K562 (cell line): ENCODE measurements around the gene PSMG3. TPM values are rescaled to one million over a fixed set of nuclear protein-coding genes. Genes with fewer than 3 reads are reported as not detected.

ENCODE experiments used
- DDX20 ChIP-seq: fragments of 450-650 bp; IDR thresholded peaks from 2 replicates; pipeline ENCODE4 v1.6.1; 2016; ENCODE audit warnings: missing genetic modification characterization, low read depth, mild to moderate bottlenecking, missing compliant biosample characterization, moderate library complexity
- FOXJ3 ChIP-seq: sonication (generic); formaldehyde crosslinking; IDR thresholded peaks from 2 replicates; pipeline ENCODE4 v1.4.0; 2020; ENCODE audit warnings: mild to moderate bottlenecking, missing genetic modification reagents
- HDAC8 ChIP-seq: fragments of 450-650 bp; IDR thresholded peaks from 2 replicates; pipeline ENCODE4 v1.6.1; 2016; ENCODE audit warnings: mild to moderate bottlenecking, missing genetic modification characterization, moderate library complexity, missing compliant biosample characterization
- HSF4 ChIP-seq: fragments of 250-450 bp; sonication (Bioruptor Pico); IDR thresholded peaks from 2 replicates; pipeline ENCODE4 v2.1.2; 2022; ENCODE audit warnings: mild to moderate bottlenecking, moderate library complexity, borderline replicate concordance
- IFI16 ChIP-seq: fragments of 250-450 bp; sonication (Bioruptor Pico); IDR thresholded peaks from 2 replicates; pipeline ENCODE4 v2.1.2; 2022; ENCODE audit warnings: mild to moderate bottlenecking, inconsistent platforms
- MAZ ChIP-seq, 2 experiments: fragments of 450-650 bp in 1 of 2; sonication (generic) in 1 of 2; formaldehyde crosslinking; IDR thresholded peaks in 1 of 2; conservative IDR thresholded peaks in 1 of 2; 2 replicates each; pipeline versions ENCODE4 v1.4.0 to v1.5.0; 2020; ENCODE audit warnings: mild to moderate bottlenecking in 1 of 2, missing genetic modification reagents in 1 of 2
- PRDM10 ChIP-seq: fragments of 450-650 bp; IDR thresholded peaks from 2 replicates; pipeline ENCODE4 v1.6.1; 2018; ENCODE audit not compliant: partially characterized antibody
- PREB ChIP-seq: sonication (generic); formaldehyde crosslinking; IDR thresholded peaks from 2 replicates; pipeline ENCODE4 v1.8.1; 2023; ENCODE audit warnings: mild to moderate bottlenecking, missing genetic modification reagents
- SMAD1 ChIP-seq: fragments of 150-350 bp; IDR thresholded peaks from 2 replicates; pipeline ENCODE4 v1.6.1; 2014; ENCODE audit warnings: low read length, low read depth; ENCODE audit not compliant: partially characterized antibody
- SMARCB1 ChIP-seq: IDR thresholded peaks from 2 replicates; pipeline ENCODE4 v1.6.1; 2011; ENCODE audit warnings: improper control_type of control experiment, low read depth; ENCODE audit not compliant: insufficient read length
- USF1 ChIP-seq: sonication (generic); formaldehyde crosslinking; IDR thresholded peaks from 2 replicates; pipeline ENCODE4 v1.9.0; 2022; ENCODE audit warnings: mild to moderate bottlenecking, missing genetic modification reagents
- ZBTB12 ChIP-seq: fragments of 250-450 bp; sonication (Bioruptor Pico); IDR thresholded peaks from 2 replicates; pipeline ENCODE4 v1.4.0; 2020
- ZBTB5 ChIP-seq: fragments of 450-650 bp; IDR thresholded peaks from 2 replicates; pipeline ENCODE4 v1.6.1; 2017; ENCODE audit warnings: antibody characterized with exemption
- ZFP91 ChIP-seq: sonication (generic); formaldehyde crosslinking; IDR thresholded peaks from 2 replicates; pipeline ENCODE4 v1.8.0; 2022; ENCODE audit warnings: mild to moderate bottlenecking, missing genetic modification reagents
- ZNF140 ChIP-seq: fragments of 250-450 bp; sonication (Bioruptor Pico); IDR thresholded peaks from 2 replicates; pipeline ENCODE4 v1.8.0; 2021; ENCODE audit warnings: moderate library complexity, mild to moderate bottlenecking, inconsistent platforms
- polyA plus RNA-seq, 8 experiments: library from polyadenylated mRNA; depleted of rRNA in 4 of 8; stranded (reverse) in 5 of 8; unstranded in 3 of 8; fragments of >200 nt; fragmentation: Nextera tagmentation in 2 of 8; fragmentation: Illumina TruSeq in 1 of 8; extraction: Ambion mirVana in 2 of 8; extraction: Trizol in 1 of 8; gene quantifications; 2 replicates each; pipeline versions ENCODE4 v1.2.1 to v1.2.3, GENCODE V29; 2011 to 2014; ENCODE audit warnings: inconsistent platforms in 1 of 8, missing spikeins in 1 of 8
- total RNA-seq, 7 experiments: library from RNA; depleted of rRNA in 6 of 7; stranded (reverse); fragments of >200 nt in 6 of 7; fragmentation: Illumina TruSeq in 2 of 7; extraction: Trizol in 2 of 7; gene quantifications; 2 replicates each; pipeline versions ENCODE4 v1.2.1 to v1.2.3, GENCODE V29; 2011 to 2021; ENCODE audit warnings: low replicate concordance in 1 of 7

Gene PSMG3
- total and polyA plus RNA-seq, 9 of the 15 experiments (the other 6 are each of a cell fraction or from before 2014, with no cell fraction given), result 34.8 to 122 (median 80.1) TPM

GRCh38 chr7:1579481-1580421 lies 9.9 kb upstream of the PSMG3 start (continued):
- no peak for TF ChIP-seq PRDM10
- TF ChIP-seq SMAD1, result no peak
- no peak for TF ChIP-seq IFI16 (CRISPR knock-in tag)
- no peak for TF ChIP-seq ZBTB12 (CRISPR knock-in tag)
- no peak for TF ChIP-seq ZFP91 (CRISPR knock-in tag)
- no peak for TF ChIP-seq FOXJ3 (CRISPR knock-in tag)
- no peak; the same call in 1 of the 2 replicates for TF ChIP-seq ZBTB5
- no peak for TF ChIP-seq PREB (CRISPR knock-in tag)
- no peak for TF ChIP-seq SMARCB1
- TF ChIP-seq MAZ (CRISPR knock-in tag; conservative IDR thresholded peaks at IDR 0.05 in 1 of 2, IDR thresholded peaks at IDR 0.05 in 1 of 2), result peak; percentile 33 to 83; a peak in 2 of 4 replicates
- no peak for TF ChIP-seq HSF4 (CRISPR knock-in tag)
- TF ChIP-seq USF1 (CRISPR knock-in tag), result no peak
- no peak for TF ChIP-seq DDX20 (tag)
- TF ChIP-seq ZNF140 (CRISPR knock-in tag), result no peak
- TF ChIP-seq HDAC8 (tag), result no peak
